ENCODE data around the gene CPSF7. TPM values are rescaled to one million over a fixed set of nuclear protein-coding genes. Genes with fewer than 3 reads are reported as not detected.

The CPSF7 gene
- total RNA-seq, 2 donors from 2014 or later: 34.0 to 44.5 TPM

DNA sequence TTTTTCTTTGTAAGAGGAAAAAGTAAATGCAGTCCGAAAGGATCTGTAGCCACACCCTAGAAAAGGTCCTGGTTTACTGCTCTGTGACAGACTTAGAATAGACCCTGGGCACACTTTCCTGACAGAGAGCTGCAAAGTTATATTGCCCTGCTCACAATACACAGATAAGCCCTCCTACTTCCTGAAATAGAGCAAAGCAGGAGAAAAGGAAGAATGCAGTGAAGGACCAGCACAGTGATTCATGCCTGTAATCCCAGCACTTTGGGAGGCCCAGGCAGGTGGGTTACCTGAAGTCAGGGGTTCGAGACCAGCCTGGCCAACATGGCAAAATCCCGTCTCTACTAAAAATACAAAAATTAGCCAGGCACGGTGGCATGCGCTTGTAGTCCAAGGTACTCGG is 70.3 kb downstream of the CPSF7 start:
- no peak overlapping the region for H3K4me3 ChIP-seq
- no peaks in the 10 kb centered on the region for H3K9me3 ChIP-seq
- peaks cover 21% of the 10 kb centered on the region for H3K4me1 ChIP-seq
- no peaks in the 10 kb centered on the region for H3K36me3 ChIP-seq (replicated peaks in 1 of 2; ENCODE audit: insufficient read depth in 1 of 2, low read depth in 2 of 2)
- DNase-seq: no peak
- ATAC-seq: no peak
- no peaks in the 10 kb centered on the region for H3K27me3 ChIP-seq
- intact Hi-C loops (cut with DNase I): no loop called here
- WGBS, 2 donors: 89 to 92% methylated on average over 6 of the region's 6 CpGs
- no peak overlapping the region for H3K27ac ChIP-seq
- no peak for TF ChIP-seq POLR2A (IDR thresholded peaks at IDR 0.05)
- TF ChIP-seq, protein P1, sequence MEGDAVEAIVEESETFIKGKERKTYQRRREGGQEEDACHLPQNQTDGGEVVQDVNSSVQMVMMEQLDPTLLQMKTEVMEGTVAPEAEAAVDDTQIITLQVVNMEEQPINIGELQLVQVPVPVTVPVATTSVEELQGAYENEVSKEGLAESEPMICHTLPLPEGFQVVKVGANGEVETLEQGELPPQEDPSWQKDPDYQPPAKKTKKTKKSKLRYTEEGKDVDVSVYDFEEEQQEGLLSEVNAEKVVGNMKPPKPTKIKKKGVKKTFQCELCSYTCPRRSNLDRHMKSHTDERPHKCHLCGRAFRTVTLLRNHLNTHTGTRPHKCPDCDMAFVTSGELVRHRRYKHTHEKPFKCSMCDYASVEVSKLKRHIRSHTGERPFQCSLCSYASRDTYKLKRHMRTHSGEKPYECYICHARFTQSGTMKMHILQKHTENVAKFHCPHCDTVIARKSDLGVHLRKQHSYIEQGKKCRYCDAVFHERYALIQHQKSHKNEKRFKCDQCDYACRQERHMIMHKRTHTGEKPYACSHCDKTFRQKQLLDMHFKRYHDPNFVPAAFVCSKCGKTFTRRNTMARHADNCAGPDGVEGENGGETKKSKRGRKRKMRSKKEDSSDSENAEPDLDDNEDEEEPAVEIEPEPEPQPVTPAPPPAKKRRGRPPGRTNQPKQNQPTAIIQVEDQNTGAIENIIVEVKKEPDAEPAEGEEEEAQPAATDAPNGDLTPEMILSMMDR (IDR thresholded peaks at IDR 0.05): no peak

DNA sequence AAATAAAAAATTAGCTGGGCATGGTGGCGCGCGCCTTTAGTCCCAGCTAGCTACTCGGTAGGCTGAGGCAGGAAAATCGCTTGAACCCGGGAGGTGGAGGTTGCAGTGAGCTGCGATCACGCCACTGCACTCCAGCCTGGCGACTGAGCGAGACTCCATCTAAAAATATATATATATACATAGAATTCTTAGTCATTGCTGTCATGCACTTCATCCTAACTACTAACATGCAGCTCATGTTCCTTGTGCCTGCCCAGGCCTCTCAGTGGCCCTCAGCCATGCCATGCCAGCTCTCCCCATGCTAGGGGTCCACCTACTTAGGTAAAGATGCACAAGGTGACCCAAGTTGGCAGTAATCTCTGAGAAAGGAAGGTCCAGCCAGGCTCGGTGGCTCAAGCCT is 71.2 kb downstream of the CPSF7 start:
- DNase-seq (no peak), ATAC-seq (no peak)
- WGBS, 2 donors: 94 to 95% methylated on average over 11 of the region's 11 CpGs
- Histone ChIP-seq H3K4me3 (no peak overlapping the region), H3K27ac (no peak overlapping the region), H3K9me3 (no peaks in the 10 kb centered on the region), H3K27me3 (no peaks in the 10 kb centered on the region), H3K36me3 (replicated peaks in 1 of 2; ENCODE audit: insufficient read depth in 1 of 2, low read depth in 2 of 2) (no peaks in the 10 kb centered on the region), H3K4me1 (peaks cover 20% of the 10 kb centered on the region)
- TF ChIP-seq POLR2A (IDR thresholded peaks at IDR 0.05): no peak
- TF ChIP-seq, protein P1 (IDR thresholded peaks at IDR 0.05): no peak
- intact Hi-C loops (cut with DNase I): no loop called here

DNA sequence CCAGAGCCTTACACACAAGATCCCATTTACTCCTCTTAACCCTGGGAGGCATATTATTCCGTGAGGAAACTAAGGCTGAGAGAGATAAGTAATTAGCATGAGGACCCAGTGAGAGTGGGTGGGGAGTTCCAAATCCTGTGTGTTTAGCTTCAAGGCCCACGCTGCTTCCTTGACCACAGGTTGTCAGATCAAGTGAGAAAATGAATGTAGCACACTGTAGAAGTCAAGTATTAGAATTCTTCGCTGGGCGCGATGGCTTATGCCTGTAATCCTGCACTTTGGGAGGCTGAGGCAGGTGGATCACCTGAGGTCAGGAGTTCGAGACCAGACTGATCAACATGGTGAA is 71.9 kb downstream of the CPSF7 start:
- no peak for DNase-seq
- 85 to 93% methylated on average over 6 of the region's 6 CpGs for WGBS, 2 donors
- no peak for ATAC-seq
- no peak overlapping the region for H3K27ac ChIP-seq
- H3K4me3 ChIP-seq: no peak overlapping the region
- no peaks in the 10 kb centered on the region for H3K27me3 ChIP-seq
- peaks cover 13% of the 10 kb centered on the region for H3K4me1 ChIP-seq
- H3K36me3 ChIP-seq (replicated peaks in 1 of 2; ENCODE audit: insufficient read depth in 1 of 2, low read depth in 2 of 2): no peaks in the 10 kb centered on the region
- TF ChIP-seq, protein P1 (IDR thresholded peaks at IDR 0.05): no peak
- TF ChIP-seq POLR2A (IDR thresholded peaks at IDR 0.05): no peak
- H3K9me3 ChIP-seq: no peaks in the 10 kb centered on the region
- intact Hi-C loops (cut with DNase I): no loop called here

DNA sequence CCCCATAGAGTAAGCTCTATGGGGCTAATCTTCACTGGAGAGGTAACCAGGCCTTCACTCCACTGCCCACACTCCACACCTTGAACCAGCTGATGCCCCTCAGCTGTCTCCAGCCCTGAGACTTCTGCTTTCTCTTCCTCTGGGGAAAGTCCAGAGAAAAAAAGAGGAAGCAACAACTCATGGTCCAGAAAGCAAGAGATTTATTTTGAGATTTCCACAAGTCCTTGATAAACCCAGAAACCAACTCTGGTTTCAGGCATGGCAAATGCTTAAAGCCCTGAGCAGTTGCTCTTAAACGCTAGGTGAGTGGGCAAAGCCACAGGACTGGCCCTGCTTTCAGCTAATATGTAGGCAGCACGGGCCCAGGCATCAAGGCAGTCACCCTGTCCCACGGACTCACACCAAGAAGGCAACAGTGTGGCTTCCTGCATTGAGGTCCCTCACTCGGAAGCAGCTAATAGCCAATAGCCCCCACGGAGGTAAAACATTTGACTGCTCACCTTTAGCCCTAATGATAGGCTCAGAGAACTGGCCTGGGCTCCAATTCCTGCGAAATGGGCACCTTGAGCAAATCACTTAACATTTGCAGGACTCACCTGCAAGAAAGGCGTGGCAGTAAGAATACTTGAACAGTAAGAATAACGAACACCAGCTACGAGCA is 72.4 kb downstream of the CPSF7 start:
- Histone ChIP-seq H3K4me1 (peaks cover 10% of the 10 kb centered on the region), H3K9me3 (no peaks in the 10 kb centered on the region), H3K36me3 (replicated peaks in 1 of 2; ENCODE audit: insufficient read depth in 1 of 2, low read depth in 2 of 2) (no peaks in the 10 kb centered on the region), H3K27ac (no peak overlapping the region), H3K4me3 (no peak overlapping the region), H3K27me3 (no peaks in the 10 kb centered on the region)
- TF ChIP-seq, protein P1 (IDR thresholded peaks at IDR 0.05): no peak
- no peak for TF ChIP-seq POLR2A (IDR thresholded peaks at IDR 0.05)
- intact Hi-C loops (cut with DNase I): no loop called here
- 81 to 100% methylated on average over 4 to 9 of the region's 9 CpGs for whole genome bisulfite sequencing, 2 donors
- ATAC-seq (no peak), DNase-seq (no peak)

DNA sequence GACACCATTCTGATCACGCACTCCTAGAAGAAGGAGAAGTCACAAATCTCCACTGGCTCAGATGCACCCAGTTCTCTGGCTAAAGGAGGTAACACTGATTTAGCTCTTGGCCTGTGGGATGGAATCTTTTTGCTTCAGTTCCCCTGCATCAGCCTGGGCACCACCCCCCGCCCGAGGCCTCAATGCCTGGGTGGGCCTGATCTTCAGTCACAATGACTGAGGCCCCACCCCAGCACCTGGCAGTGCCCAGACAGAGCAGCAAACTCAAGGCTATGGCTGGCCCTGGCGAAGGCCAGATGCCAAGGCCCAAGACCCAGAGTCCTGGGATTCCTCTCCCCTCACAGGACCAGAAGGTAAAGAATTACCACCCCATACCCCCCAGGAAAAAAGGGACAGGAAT is 73.1 kb downstream of the CPSF7 start:
- 79 to 86% methylated on average over 4 of the region's 4 CpGs for WGBS, 2 donors
- H3K27ac ChIP-seq: no peak overlapping the region

More for the DNA sequence above, 73.1 kb downstream of the CPSF7 start:
- ATAC-seq: no peak
- Histone ChIP-seq H3K36me3 (replicated peaks in 1 of 2; ENCODE audit: insufficient read depth in 1 of 2, low read depth in 2 of 2) (peaks cover 2 to 4% of the 10 kb centered on the region in 2 donors), H3K4me1 (peaks cover 10% of the 10 kb centered on the region), H3K4me3 (no peak overlapping the region), H3K9me3 (no peaks in the 10 kb centered on the region), H3K27me3 (no peaks in the 10 kb centered on the region)
- intact Hi-C loops (cut with DNase I): no loop called here
- TF ChIP-seq, protein P1 (IDR thresholded peaks at IDR 0.05): no peak
- TF ChIP-seq POLR2A (IDR thresholded peaks at IDR 0.05): no peak
- no peak for DNase-seq

Data from body of pancreas (tissue), 4 donors.